Effector memory CD4-positive, alpha-beta T cell (primary cell): ENCODE data around the gene FYTTD1.

Experiments
- DNase-seq, 3 donors: peaks; one replicate each; pipeline ENCODE4 v3.0.0-alpha.2; 2020
- H3K27ac ChIP-seq: 2 replicates; pipeline ENCODE4 v1.7.0; 2013; ENCODE audit warnings: mild to moderate bottlenecking, low read length, moderate library complexity; ENCODE audit not compliant: insufficient read depth, poor library complexity, severe bottlenecking
- H3K27me3 ChIP-seq: replicated peaks from 2 replicates; pipeline ENCODE4 v1.7.0; 2013; ENCODE audit warnings: mild to moderate bottlenecking, low read length; ENCODE audit not compliant: insufficient read depth, control insufficient read depth, poor library complexity, severe bottlenecking
- H3K36me3 ChIP-seq: 2 replicates; pipeline ENCODE4 v1.7.0; 2013; ENCODE audit warnings: mild to moderate bottlenecking, low read length, moderate library complexity; ENCODE audit not compliant: control insufficient read depth, insufficient read depth
- H3K4me1 ChIP-seq: 2 replicates; pipeline ENCODE4 v1.7.0; 2013; ENCODE audit warnings: low read length, mild to moderate bottlenecking; ENCODE audit not compliant: control insufficient read depth, insufficient read depth, poor library complexity, severe bottlenecking
- H3K4me3 ChIP-seq: 2 replicates; pipeline ENCODE4 v1.7.0; 2013; ENCODE audit warnings: low read length, low read depth, mild to moderate bottlenecking; ENCODE audit not compliant: insufficient read depth, poor library complexity, severe bottlenecking
- H3K9me3 ChIP-seq: 2 replicates; pipeline ENCODE4 v1.7.0; 2013; ENCODE audit warnings: mild to moderate bottlenecking, low read length, moderate library complexity; ENCODE audit not compliant: control insufficient read depth

The FYTTD1 gene

DNA sequence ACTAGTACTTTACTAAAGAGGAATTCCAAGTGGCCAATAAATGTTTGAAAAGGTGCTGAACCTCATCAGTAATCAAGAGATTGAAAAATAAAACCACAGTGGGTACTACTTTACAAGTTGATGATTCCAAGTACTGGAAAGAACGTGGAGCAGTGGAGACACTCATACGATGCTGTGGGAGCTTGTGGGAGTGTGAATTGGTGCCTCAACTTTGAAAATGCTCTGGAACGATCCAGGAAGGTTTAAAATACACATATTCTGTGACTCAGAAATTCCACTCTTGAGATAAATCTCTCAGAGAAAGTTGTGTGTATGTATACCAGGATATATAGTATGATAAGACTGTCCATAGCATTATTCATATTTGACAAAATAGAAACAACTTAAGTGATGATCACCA is 50.7 kb downstream of the FYTTD1 start:
- H3K27ac ChIP-seq = no peak overlapping the region
- H3K4me1 ChIP-seq = peaks cover 8% of the 10 kb centered on the region
- H3K9me3 ChIP-seq = no peaks in the 10 kb centered on the region
- H3K4me3 ChIP-seq = no peak overlapping the region
- no peaks in the 10 kb centered on the region for H3K36me3 ChIP-seq
- no peak for DNase-seq
- no peaks in the 10 kb centered on the region for H3K27me3 ChIP-seq

DNA sequence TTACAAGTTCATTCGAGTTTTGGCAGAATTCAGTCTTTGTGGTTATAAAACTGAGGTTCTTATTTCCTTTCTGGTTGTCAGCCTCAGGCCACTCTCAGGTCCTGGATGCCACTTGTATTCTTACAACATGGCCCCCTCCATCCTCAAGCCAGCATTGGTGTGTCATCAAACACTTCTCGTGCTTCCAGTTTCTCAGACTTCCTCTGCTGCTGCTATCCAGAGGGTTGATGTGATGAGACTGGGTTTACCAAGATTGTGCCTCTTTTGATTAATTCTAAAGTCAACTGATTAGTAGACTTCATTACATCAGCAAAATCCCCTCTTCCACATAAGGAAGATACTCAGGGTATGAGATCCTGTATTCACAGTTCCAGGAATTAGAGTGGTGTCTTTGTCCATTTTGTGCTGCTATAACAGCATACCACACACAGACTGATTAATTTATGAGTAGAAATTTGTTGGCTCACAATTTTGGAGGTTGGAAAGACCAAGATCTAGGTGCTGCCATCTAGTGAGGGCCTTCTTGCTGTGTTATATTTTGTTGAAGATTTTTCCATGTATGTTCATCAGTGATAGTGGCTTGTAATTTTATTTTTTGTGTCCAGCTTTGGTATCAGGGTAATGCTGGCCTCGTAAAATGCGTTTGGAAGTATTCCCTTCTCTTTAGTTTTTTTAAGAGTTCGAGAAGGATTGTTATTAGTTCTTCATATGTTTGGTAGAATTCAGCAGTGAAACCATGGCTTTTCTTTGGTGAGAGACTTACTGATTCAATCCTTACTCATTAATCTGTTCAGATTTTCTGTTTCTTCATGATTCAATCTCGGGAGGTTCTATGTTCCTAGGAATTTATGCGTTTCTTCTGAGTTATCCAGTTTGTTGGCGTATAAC is 52.5 kb downstream of the FYTTD1 start:
- peaks cover 8% of the 10 kb centered on the region for H3K4me1 ChIP-seq
- DNase-seq = no peak
- no peak overlapping the region for H3K4me3 ChIP-seq
- no peaks in the 10 kb centered on the region for H3K36me3 ChIP-seq
- H3K9me3 ChIP-seq = no peaks in the 10 kb centered on the region
- no peak overlapping the region for H3K27ac ChIP-seq
- H3K27me3 ChIP-seq = no peaks in the 10 kb centered on the region

DNA sequence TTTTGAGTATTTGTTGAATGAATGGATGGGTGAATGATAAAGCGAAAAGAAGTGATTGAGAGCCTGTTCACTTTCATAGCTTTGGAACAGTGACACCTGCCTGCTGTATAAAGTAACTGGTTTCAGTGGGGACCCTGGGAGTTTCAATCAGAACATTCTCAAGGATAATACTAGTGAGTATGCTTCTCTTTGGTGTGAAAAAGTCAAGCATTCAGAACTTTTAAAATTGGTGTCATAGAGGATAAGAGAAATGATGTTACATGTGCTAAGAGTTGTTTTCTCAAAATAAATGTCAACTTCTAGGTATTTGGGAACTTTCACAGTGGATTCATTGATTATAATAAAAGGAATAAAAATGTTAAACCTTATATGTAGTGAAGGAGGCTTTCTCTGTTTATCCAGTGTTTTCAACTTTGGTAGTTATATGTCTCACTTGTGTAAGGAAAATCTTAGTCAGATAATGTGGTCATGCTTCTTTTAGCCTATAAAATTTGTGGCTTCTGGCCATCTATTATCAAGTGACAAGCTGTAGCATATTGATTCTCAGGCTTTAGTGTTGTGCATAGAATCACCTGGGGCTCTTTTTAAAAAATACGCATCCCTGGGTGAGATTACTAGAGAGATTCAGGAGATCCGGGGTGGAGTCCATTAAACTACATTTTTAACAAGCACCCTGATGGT is 53.2 kb downstream of the FYTTD1 start:
- Histone ChIP-seq H3K36me3 (no peaks in the 10 kb centered on the region), H3K4me3 (no peak overlapping the region), H3K27ac (no peak overlapping the region), H3K9me3 (no peaks in the 10 kb centered on the region), H3K4me1 (peaks cover 8% of the 10 kb centered on the region), H3K27me3 (no peaks in the 10 kb centered on the region)
- DNase-seq = no peak

DNA sequence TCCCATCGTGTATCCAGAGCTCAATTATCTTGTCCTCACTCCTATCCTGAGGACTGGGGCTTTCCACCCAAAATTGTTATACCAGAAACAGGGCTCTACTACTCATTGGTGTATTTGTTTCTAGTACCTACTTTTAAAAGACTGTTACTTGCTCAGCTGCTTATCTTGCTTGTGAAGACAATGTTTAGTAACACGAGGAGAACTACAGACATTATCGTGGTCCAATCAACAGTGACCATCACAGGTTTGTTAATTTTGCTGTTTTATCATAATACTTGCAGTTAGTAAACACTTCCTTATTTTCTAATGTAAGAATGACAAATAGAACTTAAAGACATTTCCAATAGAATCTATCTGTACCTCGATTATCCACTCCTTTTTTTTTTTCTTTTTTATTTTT is 54.8 kb downstream of the FYTTD1 start:
- no peak for DNase-seq
- Histone ChIP-seq H3K36me3 (no peaks in the 10 kb centered on the region), H3K4me3 (no peak overlapping the region), H3K4me1 (peaks cover 8% of the 10 kb centered on the region), H3K27me3 (no peaks in the 10 kb centered on the region), H3K9me3 (no peaks in the 10 kb centered on the region), H3K27ac (no peak overlapping the region)

DNA sequence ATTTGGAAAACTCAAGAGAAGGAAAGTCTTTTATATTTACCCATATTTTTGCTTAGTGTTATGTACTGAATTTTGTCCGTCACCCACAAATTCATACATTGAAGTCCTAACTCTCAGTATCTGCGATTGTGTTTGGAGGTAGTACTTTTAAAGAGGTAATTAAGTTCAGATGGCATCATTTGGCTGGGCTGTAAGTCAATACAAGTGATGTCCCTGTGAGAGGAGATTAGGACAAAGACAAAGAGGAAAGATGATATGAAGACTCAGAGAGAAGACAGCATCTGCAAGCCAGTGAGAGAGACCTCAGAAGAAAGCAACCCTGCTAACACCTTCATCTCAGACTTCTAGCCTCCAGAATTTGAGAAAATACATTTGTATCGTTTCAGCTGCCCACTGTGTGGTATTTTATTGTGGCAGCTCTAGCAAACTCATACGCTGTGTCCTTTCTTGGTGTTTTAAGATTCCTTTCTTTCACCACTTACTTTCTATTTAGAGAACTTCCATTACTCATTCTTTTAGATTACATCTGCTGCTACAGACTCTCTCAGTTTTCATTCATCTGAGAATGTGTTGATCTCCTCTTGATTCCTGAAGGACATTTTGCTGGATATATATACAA is 58.4 kb downstream of the FYTTD1 start:
- Histone ChIP-seq H3K27me3 (no peaks in the 10 kb centered on the region), H3K36me3 (no peaks in the 10 kb centered on the region), H3K4me3 (no peak overlapping the region), H3K9me3 (no peaks in the 10 kb centered on the region), H3K4me1 (no peaks in the 10 kb centered on the region), H3K27ac (no peak overlapping the region)
- DNase-seq = no peak

DNA sequence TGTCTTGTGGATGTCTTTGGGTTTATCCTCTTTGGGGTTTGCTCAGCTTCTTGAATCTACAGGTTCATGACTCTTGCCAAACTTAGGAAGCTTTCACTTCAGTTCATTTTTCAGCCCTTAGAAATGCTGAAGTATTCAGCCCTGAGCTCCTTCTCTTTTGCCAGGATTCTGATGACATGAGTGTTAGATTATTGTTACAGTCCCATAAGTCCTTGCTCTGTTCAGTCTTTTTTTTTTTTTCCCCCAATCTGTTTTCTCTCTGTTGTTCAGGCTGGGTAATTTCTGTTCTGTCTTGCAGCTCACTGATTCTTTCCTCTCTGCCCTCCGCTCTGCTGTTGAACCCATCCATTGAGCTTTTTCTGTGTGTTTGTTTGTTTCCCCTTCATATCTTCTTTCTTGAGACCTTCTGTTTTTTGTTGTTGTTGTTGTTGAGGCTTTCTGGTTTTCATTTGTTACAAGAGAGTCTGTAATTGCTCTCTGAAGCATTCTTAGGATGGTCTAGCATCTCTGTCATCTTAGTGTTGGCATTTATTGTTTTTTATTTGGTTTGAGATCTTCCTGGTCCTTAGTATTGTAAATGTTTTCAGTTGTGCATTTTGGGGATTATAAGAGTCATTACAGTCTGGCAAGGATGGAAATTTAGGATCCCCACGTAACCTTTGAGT is 59.8 kb downstream of the FYTTD1 start:
- DNase-seq = no peak
- H3K4me3 ChIP-seq = no peak overlapping the region

DNA sequence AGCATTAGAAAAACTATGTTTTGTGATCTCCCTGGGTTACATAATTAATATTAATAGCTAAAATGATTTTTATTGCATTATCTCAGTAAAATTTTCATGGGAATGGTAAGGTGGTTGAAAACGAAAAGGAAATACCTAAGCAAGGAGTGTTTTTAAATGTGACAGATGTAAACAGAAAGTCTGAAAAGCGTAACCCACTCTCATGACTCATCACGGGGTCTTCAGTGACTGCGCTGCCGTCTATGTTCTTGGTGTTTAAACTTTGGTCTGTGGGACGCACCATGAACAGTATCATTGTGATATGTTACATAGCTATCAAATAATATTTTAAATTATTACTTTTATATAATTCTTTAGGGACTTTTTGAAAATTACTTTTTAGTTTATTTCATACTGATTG is 61.2 kb downstream of the FYTTD1 start:
- no peak overlapping the region for H3K4me3 ChIP-seq
- H3K27me3 ChIP-seq = no peaks in the 10 kb centered on the region
- DNase-seq = no peak
- H3K27ac ChIP-seq = no peak overlapping the region
- no peaks in the 10 kb centered on the region for H3K36me3 ChIP-seq
- H3K9me3 ChIP-seq = no peaks in the 10 kb centered on the region
- no peaks in the 10 kb centered on the region for H3K4me1 ChIP-seq

More for the DNA sequence above, 59.8 kb downstream of the FYTTD1 start:
- H3K36me3 ChIP-seq = no peaks in the 10 kb centered on the region
- no peak overlapping the region for H3K27ac ChIP-seq
- H3K4me1 ChIP-seq = no peaks in the 10 kb centered on the region
- no peaks in the 10 kb centered on the region for H3K9me3 ChIP-seq
- no peaks in the 10 kb centered on the region for H3K27me3 ChIP-seq

DNA sequence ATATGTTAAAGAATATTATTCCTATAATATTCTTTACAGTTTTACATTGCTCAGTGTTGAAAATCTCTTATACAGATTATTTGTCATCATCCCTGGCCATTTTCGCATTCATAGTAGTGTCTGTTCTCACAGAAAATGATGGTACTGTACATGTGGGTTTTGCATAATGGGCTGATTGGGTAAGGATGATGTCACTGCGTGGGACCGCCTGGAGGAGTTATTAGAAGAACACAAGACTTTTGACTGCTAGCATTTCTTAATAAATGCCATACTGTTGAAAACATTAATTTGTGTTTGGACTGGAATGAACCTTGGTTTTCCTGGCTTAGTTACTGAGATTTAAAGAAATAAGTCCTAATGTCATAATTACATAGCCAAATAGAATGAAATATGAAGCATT is 61.7 kb downstream of the FYTTD1 start:
- DNase-seq = no peak
- H3K27ac ChIP-seq = no peak overlapping the region

DNA sequence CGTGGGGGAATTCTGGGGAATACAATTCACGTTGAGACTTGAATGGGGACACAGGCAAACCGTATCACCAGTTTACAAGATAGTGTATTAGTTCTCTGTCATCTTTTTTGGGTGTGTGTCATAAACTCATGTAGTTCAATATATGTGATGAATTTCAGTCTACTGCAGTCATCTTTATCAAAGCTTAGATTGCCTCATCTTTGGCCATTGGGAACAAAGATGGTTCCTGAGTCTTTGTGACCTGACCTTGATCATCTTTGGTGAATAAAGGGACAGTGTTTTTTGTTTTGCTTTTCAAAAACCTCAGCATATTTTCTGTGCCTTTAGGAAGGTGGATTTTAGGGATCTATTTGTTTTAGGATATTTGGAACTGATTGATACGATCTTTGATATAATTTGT is 64.7 kb downstream of the FYTTD1 start:
- Histone ChIP-seq H3K4me1 (no peaks in the 10 kb centered on the region), H3K4me3 (no peak overlapping the region), H3K36me3 (no peaks in the 10 kb centered on the region), H3K27ac (no peak overlapping the region), H3K9me3 (no peaks in the 10 kb centered on the region), H3K27me3 (no peaks in the 10 kb centered on the region)
- no peak for DNase-seq

More for the DNA sequence above, 61.7 kb downstream of the FYTTD1 start:
- H3K4me3 ChIP-seq = no peak overlapping the region
- no peaks in the 10 kb centered on the region for H3K9me3 ChIP-seq
- H3K36me3 ChIP-seq = no peaks in the 10 kb centered on the region
- no peaks in the 10 kb centered on the region for H3K27me3 ChIP-seq
- H3K4me1 ChIP-seq = no peaks in the 10 kb centered on the region
